B cell (primary cell): ENCODE measurements around the gene ERC2. TPM values are rescaled to one million over a fixed set of nuclear protein-coding genes. Genes with fewer than 3 reads are reported as not detected.
"Not testable (repeated sequence)": the region's sequence is repeated elsewhere in the genome, so short reads cannot be mapped to it uniquely, and the experiment has no call there.

Source experiments
- ATAC-seq: fragments of 200-7000 bp; cut with Tn5 transposase; one replicate; pipeline ENCODE4 v1.10.0; 2021; ENCODE audit warnings: low read depth, mild to moderate bottlenecking, moderate number of reproducible peaks, moderate library complexity
- CTCF ChIA-PET: fragments of 350-600 bp; sonication (Branson Sonifier 250); formaldehyde crosslinking; loops from one replicate; lab custom pipeline; 2021; ENCODE audit warnings: antibody characterized with exemption, inconsistent platforms; lab: Charles Lee
- POLR2A ChIA-PET: fragments of 350-600 bp; sonication (Branson Sonifier 250); formaldehyde crosslinking; loops from one replicate; lab custom pipeline; 2021; ENCODE audit warnings: antibody characterized with exemption; lab: Charles Lee
- DNase-seq: peaks from one replicate; pipeline ENCODE4 v3.0.0; 2013
- H2AFZ ChIP-seq: 2 replicates; pipeline ENCODE4 v1.6.1; 2012; ENCODE audit warnings: mild to moderate bottlenecking, low read depth, low read length; ENCODE audit not compliant: insufficient read depth, poor library complexity, severe bottlenecking
- H3K27ac ChIP-seq, 2 donors: 1 replicate in 1 of 2; 2 replicates in 1 of 2; pipeline ENCODE4 v1.5.1; 2012 to 2013; ENCODE audit warnings: low read length in 2 of 2, mild to moderate bottlenecking in 2 of 2, moderate library complexity in 1 of 2
- H3K27me3 ChIP-seq, 4 experiments: fragments of 200-600 bp in 1 of 4; sonication (generic) in 1 of 4; replicated peaks in 1 of 4; 1 replicate in 2 of 4; 2 replicates in 2 of 4; pipeline versions ENCODE4 v1.6.1 to v1.7.0; 2013 to 2016; ENCODE audit warnings: low read length in 3 of 4, mild to moderate bottlenecking in 2 of 4, mixed read lengths in 1 of 4, moderate library complexity in 1 of 4; ENCODE audit not compliant: insufficient read depth in 4 of 4, control insufficient read depth in 3 of 4; ENCODE audit errors: control extremely low read depth in 1 of 4
- H3K36me3 ChIP-seq, 2 experiments: replicated peaks in 1 of 2; 1 replicate in 1 of 2; 2 replicates in 1 of 2; pipeline versions ENCODE4 v1.6.1 to v1.7.1; 2013; ENCODE audit warnings: low read length in 1 of 2; ENCODE audit not compliant: insufficient read depth in 2 of 2, control insufficient read depth in 1 of 2; ENCODE audit errors: control extremely low read depth in 1 of 2, extremely low read depth in 1 of 2
- H3K4me1 ChIP-seq, 2 donors: fragments of 200-600 bp in 1 of 2; sonication (generic) in 1 of 2; 1 replicate in 1 of 2; 2 replicates in 1 of 2; pipeline versions ENCODE4 v1.5.1 to v1.6.1; 2013 to 2017; ENCODE audit warnings: low read length in 2 of 2; ENCODE audit not compliant: control insufficient read depth in 2 of 2, insufficient read depth in 2 of 2
- H3K4me2 ChIP-seq: replicated peaks from 2 replicates; pipeline ENCODE3; 2012; ENCODE audit warnings: mild to moderate bottlenecking, low read depth, low read length; ENCODE audit not compliant: poor library complexity, severe bottlenecking
- H3K4me3 ChIP-seq, 5 experiments: fragments of 200-600 bp in 1 of 5; sonication (generic) in 1 of 5; 1 replicate in 3 of 5; 2 replicates in 2 of 5; pipeline versions ENCODE4 v1.5.1 to v1.7.0; 2011 to 2016; ENCODE audit warnings: low read length in 4 of 5, mild to moderate bottlenecking in 4 of 5, low read depth in 2 of 5, control low read depth in 1 of 5, moderate library complexity in 1 of 5; ENCODE audit not compliant: insufficient read depth in 1 of 5; ENCODE audit errors: control extremely low read depth in 1 of 5, extremely low read depth in 1 of 5
- H3K79me2 ChIP-seq: fragments of 200-600 bp; sonication (generic); one replicate; pipeline ENCODE4 v1.6.0; 2016; ENCODE audit warnings: low read length; ENCODE audit not compliant: control insufficient read depth, insufficient read depth
- H3K9ac ChIP-seq: fragments of 200-600 bp; sonication (generic); 2 replicates; pipeline ENCODE4 v1.6.1; 2017; ENCODE audit warnings: mild to moderate bottlenecking, low read length, moderate library complexity
- H3K9me3 ChIP-seq, 3 donors: one replicate each; pipeline versions ENCODE4 v1.6.1 to v1.7.1; 2013; ENCODE audit warnings: low read length in 2 of 3; ENCODE audit not compliant: control insufficient read depth in 2 of 3, insufficient read depth in 1 of 3; ENCODE audit errors: control extremely low read depth in 1 of 3
- H4K20me1 ChIP-seq: 2 replicates; pipeline ENCODE4 v1.6.0; 2012; ENCODE audit warnings: mild to moderate bottlenecking, low read length; ENCODE audit not compliant: insufficient read depth, control insufficient read depth, poor library complexity, severe bottlenecking
- H3K27ac Mint-ChIP-seq: one replicate; pipeline ENCODE4 v1.8.0; 2021; ENCODE audit warnings: mixed read lengths
- H3K27me3 Mint-ChIP-seq: one replicate; pipeline ENCODE4 v1.8.0; 2021; ENCODE audit warnings: mixed read lengths
- H3K4me1 Mint-ChIP-seq: one replicate; pipeline ENCODE4 v1.8.0; 2021; ENCODE audit warnings: mixed read lengths
- H3K4me3 Mint-ChIP-seq: one replicate; pipeline ENCODE4 v1.8.0; 2021; ENCODE audit warnings: mixed read lengths
- H3K9me3 Mint-ChIP-seq: one replicate; pipeline ENCODE4 v1.8.0; 2022; ENCODE audit warnings: mixed read lengths; ENCODE audit not compliant: insufficient read depth
- EZH2 ChIP-seq: IDR thresholded peaks from 2 replicates; pipeline ENCODE4 v1.6.1; 2012; ENCODE audit warnings: borderline replicate concordance, low read depth, mild to moderate bottlenecking, moderate library complexity, low read length; ENCODE audit not compliant: insufficient read depth, poor library complexity, severe bottlenecking
- WGBS: methylation state at CpG from one replicate; pipeline ENCODE4 v1.1.5; 2013; ENCODE audit warnings: missing lambda C conversion rate; ENCODE audit not compliant: insufficient coverage; 5-methylcytosine and 5-hydroxymethylcytosine counted together
- intact Hi-C: fragments of 100-400 bp; cut with micrococcal nuclease; formaldehyde crosslinking; loops from one replicate; pipeline ENCODE4 v1.10.0; 2022
- polyA plus RNA-seq: library from polyadenylated mRNA; depleted of rRNA; stranded (reverse); fragments of >200 nt; gene quantifications from 2 replicates; pipeline ENCODE4 v1.2.3, GENCODE V29; 2012
- total RNA-seq, 2 donors: library from RNA; stranded (reverse); fragments of 120-200 nt in 1 of 2; gene quantifications; 1 replicate in 1 of 2; 2 replicates in 1 of 2; pipeline versions ENCODE4 v1.2.3 to v1.2.4, GENCODE V29; 2013 to 2022
- TF ChIP-seq, protein P1 (sequence below): fragments of 200-600 bp; IDR thresholded peaks from one replicate; pipeline ENCODE4 v1.8.0; 2022; ENCODE audit warnings: antibody characterized with exemption, mild to moderate bottlenecking

Gene ERC2
- total and polyA plus RNA-seq, 2 donors (not counting 1 experiment from before 2014, with no cell fraction given) = not detected

GRCh38 chr3:55842204-55842603 lies 626.1 kb downstream of the ERC2 start:
- no peak overlapping the region for H3K27ac ChIP-seq
- CTCF ChIA-PET = no interaction called here
- no peaks in the 10 kb centered on the region for H3K4me1 ChIP-seq
- H3K79me2 ChIP-seq = no peaks in the 10 kb centered on the region
- no peaks in the 10 kb centered on the region for H3K9me3 ChIP-seq
- no peaks in the 10 kb centered on the region for H3K36me3 ChIP-seq
- no peaks in the 10 kb centered on the region for H3K27me3 ChIP-seq
- Mint-ChIP-seq H3K27ac (no peak overlapping the region), H3K27me3 (no peaks in the 10 kb centered on the region), H3K4me1 (no peaks in the 10 kb centered on the region), H3K4me3 (no peak overlapping the region), H3K9me3 (peaks cover 5% of the 10 kb centered on the region)
- no peak for ATAC-seq
- intact Hi-C loops = no loop called here
- no CpG with 5 or more reads among the region's 3 CpGs for WGBS
- no peak for DNase-seq
- no peak overlapping the region for H3K4me2 ChIP-seq
- POLR2A ChIA-PET = no interaction called here
- no peak overlapping the region for H3K4me3 ChIP-seq
- no peaks in the 10 kb centered on the region for H4K20me1 ChIP-seq
- no peak overlapping the region for H3K9ac ChIP-seq
- TF ChIP-seq EZH2 = no peak
- TF ChIP-seq, protein P1, sequence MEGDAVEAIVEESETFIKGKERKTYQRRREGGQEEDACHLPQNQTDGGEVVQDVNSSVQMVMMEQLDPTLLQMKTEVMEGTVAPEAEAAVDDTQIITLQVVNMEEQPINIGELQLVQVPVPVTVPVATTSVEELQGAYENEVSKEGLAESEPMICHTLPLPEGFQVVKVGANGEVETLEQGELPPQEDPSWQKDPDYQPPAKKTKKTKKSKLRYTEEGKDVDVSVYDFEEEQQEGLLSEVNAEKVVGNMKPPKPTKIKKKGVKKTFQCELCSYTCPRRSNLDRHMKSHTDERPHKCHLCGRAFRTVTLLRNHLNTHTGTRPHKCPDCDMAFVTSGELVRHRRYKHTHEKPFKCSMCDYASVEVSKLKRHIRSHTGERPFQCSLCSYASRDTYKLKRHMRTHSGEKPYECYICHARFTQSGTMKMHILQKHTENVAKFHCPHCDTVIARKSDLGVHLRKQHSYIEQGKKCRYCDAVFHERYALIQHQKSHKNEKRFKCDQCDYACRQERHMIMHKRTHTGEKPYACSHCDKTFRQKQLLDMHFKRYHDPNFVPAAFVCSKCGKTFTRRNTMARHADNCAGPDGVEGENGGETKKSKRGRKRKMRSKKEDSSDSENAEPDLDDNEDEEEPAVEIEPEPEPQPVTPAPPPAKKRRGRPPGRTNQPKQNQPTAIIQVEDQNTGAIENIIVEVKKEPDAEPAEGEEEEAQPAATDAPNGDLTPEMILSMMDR = no peak
- no peak overlapping the region for H2AFZ ChIP-seq

DNA sequence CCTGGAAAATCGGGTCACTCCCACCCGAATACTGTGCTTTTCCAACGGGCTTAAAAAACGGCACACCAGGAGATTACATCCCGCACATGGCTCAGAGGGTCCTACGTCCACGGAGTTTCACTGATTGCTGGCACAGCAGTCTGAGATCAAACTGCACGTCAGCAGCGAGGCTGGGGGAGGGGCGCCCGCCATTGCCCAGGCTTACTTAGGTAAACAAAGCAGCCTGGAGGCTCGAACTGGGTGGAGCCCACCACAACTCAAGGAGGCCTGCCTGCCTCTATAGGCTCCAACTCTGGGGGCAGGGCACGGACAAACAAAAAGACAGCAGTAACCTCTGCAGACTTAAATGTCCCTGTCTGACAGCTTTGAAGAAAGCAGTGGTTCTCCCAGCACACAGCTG lies 636.4 kb downstream of the ERC2 start:
- 93% methylated on average over 8 of the region's 13 CpGs for WGBS
- H3K27ac ChIP-seq, ATAC-seq, CTCF ChIA-PET, H3K4me2 ChIP-seq, H3K9me3 ChIP-seq, H3K4me1 ChIP-seq, intact Hi-C loops, DNase-seq, H4K20me1 ChIP-seq, H3K9me3 Mint-ChIP-seq, H3K79me2 ChIP-seq, POLR2A ChIA-PET, H2AFZ ChIP-seq, H3K27me3 Mint-ChIP-seq, H3K27me3 ChIP-seq, H3K9ac ChIP-seq, H3K4me3 ChIP-seq, H3K36me3 ChIP-seq, H3K27ac Mint-ChIP-seq, H3K4me3 Mint-ChIP-seq, H3K4me1 Mint-ChIP-seq: not testable (repeated sequence)
